Thoracic aorta (tissue), 2 donors: ENCODE data around the gene ZNF326. TPM values are rescaled to one million over a fixed set of nuclear protein-coding genes. Genes with fewer than 3 reads are reported as not detected.

ENCODE experiments used
- ATAC-seq: fragments of 150-250 bp; one replicate; pipeline ENCODE4 v1.8.0; 2017; ENCODE audit warnings: low read depth; ENCODE audit not compliant: insufficient number of reproducible peaks, low FRiP score
- DNase-seq: peaks from one replicate; pipeline ENCODE4 v3.0.0-alpha.2; 2020; ENCODE audit warnings: low spot score
- H3K27ac ChIP-seq, 2 donors: fragments of 200-600 bp; sonication (generic); 1 replicate in 1 of 2; 2 replicates in 1 of 2; pipeline ENCODE4 v1.5.1; 2016; ENCODE audit warnings: mild to moderate bottlenecking in 2 of 2, moderate library complexity in 2 of 2
- H3K27me3 ChIP-seq: fragments of 200-600 bp; sonication (generic); replicated peaks from 2 replicates; pipeline ENCODE4 v1.6.0; 2016; ENCODE audit warnings: mild to moderate bottlenecking; ENCODE audit not compliant: insufficient read depth
- H3K36me3 ChIP-seq: fragments of 200-600 bp; sonication (generic); one replicate; pipeline ENCODE4 v1.5.1; 2016
- H3K4me1 ChIP-seq, 2 donors: fragments of 200-600 bp; sonication (generic); 1 replicate in 1 of 2; 2 replicates in 1 of 2; pipeline versions ENCODE4 v1.5.1 to v1.6.0; 2016; ENCODE audit warnings: low read depth in 2 of 2, mild to moderate bottlenecking in 1 of 2; ENCODE audit not compliant: control insufficient read depth in 1 of 2
- H3K4me3 ChIP-seq: fragments of 200-600 bp; sonication (generic); 2 replicates; pipeline ENCODE4 v1.5.1; 2016; ENCODE audit warnings: mild to moderate bottlenecking
- H3K9me3 ChIP-seq: fragments of 200-600 bp; sonication (generic); 2 replicates; pipeline ENCODE4 v1.5.1; 2016
- CTCF ChIP-seq: fragments of 200-600 bp; sonication (generic); IDR thresholded peaks from one replicate; pipeline ENCODE4 v1.5.1; 2019; ENCODE audit warnings: antibody characterized with exemption
- total RNA-seq, 2 donors: library from RNA; depleted of rRNA; stranded (reverse); fragments of >200 nt; gene quantifications; one replicate each; pipeline versions ENCODE4 v1.1.0 to v1.2.3, GENCODE V29; 2016

ZNF326 gene
- total RNA-seq, 2 donors from 2014 or later: 21.8 to 31.1 TPM

- Histone ChIP-seq H3K4me3 (no peak overlapping the region), H3K9me3 (no peaks in the 10 kb centered on the region), H3K36me3 (no peaks in the 10 kb centered on the region), H3K27me3 (no peaks in the 10 kb centered on the region), H3K4me1 (peaks cover 0 to 5% of the 10 kb centered on the region in 2 donors), H3K27ac (no peak overlapping the region)
- ATAC-seq (no peak), DNase-seq (no peak)
- TF ChIP-seq CTCF: no peak
These were observed 22.9 kb upstream of the ZNF326 start for GRCh38 chr1:89972024-89972423.

- no peaks in the 10 kb centered on the region for H3K36me3 ChIP-seq
- H3K4me1 ChIP-seq: peaks cover 0 to 5% of the 10 kb centered on the region in 2 donors
- no peaks in the 10 kb centered on the region for H3K9me3 ChIP-seq
- no peaks in the 10 kb centered on the region for H3K27me3 ChIP-seq
- TF ChIP-seq CTCF: no peak
- DNase-seq: no peak
- no peak overlapping the region for H3K4me3 ChIP-seq
- H3K27ac ChIP-seq: no peak overlapping the region
- no peak for ATAC-seq
These were observed 21.3 kb upstream of the ZNF326 start for GRCh38 chr1:89973471-89974127.

- Histone ChIP-seq H3K9me3 (no peaks in the 10 kb centered on the region), H3K4me1 (peaks cover 0 to 5% of the 10 kb centered on the region in 2 donors), H3K36me3 (no peaks in the 10 kb centered on the region), H3K4me3 (no peak overlapping the region), H3K27me3 (no peaks in the 10 kb centered on the region), H3K27ac (no peak overlapping the region)
- TF ChIP-seq CTCF: no peak
- no peak for ATAC-seq
- DNase-seq: no peak
These were observed 20.7 kb upstream of the ZNF326 start for GRCh38 chr1:89974256-89974655.

GRCh38 chr1:89974696-89975470 lies 20.0 kb upstream of the ZNF326 start:
- ATAC-seq: no peak
- H3K4me3 ChIP-seq: no peak overlapping the region

More at GRCh38 chr1:89974696-89975470, 20.0 kb upstream of the ZNF326 start:
- TF ChIP-seq CTCF: no peak
- Histone ChIP-seq H3K27ac (no peak overlapping the region), H3K27me3 (no peaks in the 10 kb centered on the region), H3K36me3 (no peaks in the 10 kb centered on the region), H3K4me1 (peaks cover 0 to 5% of the 10 kb centered on the region in 2 donors), H3K9me3 (no peaks in the 10 kb centered on the region)
- no peak for DNase-seq
